MM.1S (cell line): ENCODE results near the gene MEPE.

Experiments
- DNase-seq: peaks from one replicate; pipeline ENCODE4 v3.0.0-alpha.2; 2015
- H2AFZ ChIP-seq: fragments of 300-600 bp; sonication (generic); 2 replicates; pipeline ENCODE4 v1.6.0; 2016; ENCODE audit warnings: antibody characterized with exemption, low read length
- H3F3A ChIP-seq: fragments of 300-600 bp; sonication (generic); 2 replicates; pipeline ENCODE4 v1.6.1; 2016; ENCODE audit warnings: mild to moderate bottlenecking, antibody characterized with exemption, low read length, moderate library complexity, mixed read lengths; ENCODE audit not compliant: insufficient read depth
- H3K27ac ChIP-seq: fragments of 300-600 bp; sonication (generic); 2 replicates; pipeline ENCODE4 v1.5.1; 2016; ENCODE audit warnings: mild to moderate bottlenecking, low read length
- H3K27me3 ChIP-seq: fragments of 300-600 bp; sonication (generic); replicated peaks from 2 replicates; pipeline ENCODE4 v1.6.0; 2016; ENCODE audit warnings: low read length; ENCODE audit not compliant: insufficient read depth
- H3K36me3 ChIP-seq: fragments of 300-600 bp; sonication (generic); replicated peaks from 2 replicates; pipeline ENCODE4 v1.6.1; 2016; ENCODE audit warnings: mild to moderate bottlenecking, low read length, mixed read lengths; ENCODE audit not compliant: insufficient read depth
- H3K4me1 ChIP-seq: fragments of 300-600 bp; sonication (generic); 2 replicates; pipeline ENCODE4 v1.6.1; 2016; ENCODE audit warnings: low read length, mixed read lengths
- H3K4me2 ChIP-seq: fragments of 300-600 bp; sonication (generic); 2 replicates; pipeline ENCODE4 v1.6.0; 2016; ENCODE audit warnings: low read depth, low read length
- H3K4me3 ChIP-seq: fragments of 300-600 bp; sonication (generic); 2 replicates; pipeline ENCODE4 v1.5.1; 2016; ENCODE audit warnings: low read length, mixed read lengths
- H3K79me2 ChIP-seq: fragments of 300-600 bp; sonication (generic); 2 replicates; pipeline ENCODE4 v1.6.1; 2016; ENCODE audit warnings: mixed run types, low read length, mixed read lengths
- H3K9ac ChIP-seq: fragments of 300-600 bp; sonication (generic); 2 replicates; pipeline ENCODE4 v1.6.1; 2016; ENCODE audit warnings: low read length, mixed read lengths
- H3K9me2 ChIP-seq: fragments of 300-600 bp; sonication (generic); replicated peaks from 2 replicates; pipeline ENCODE4 v1.6.1; 2016; ENCODE audit warnings: mild to moderate bottlenecking, low read length, mixed read lengths; ENCODE audit not compliant: insufficient read depth
- H3K9me3 ChIP-seq: fragments of 300-600 bp; sonication (generic); replicated peaks from 2 replicates; pipeline ENCODE4 v1.6.1; 2016; ENCODE audit warnings: mild to moderate bottlenecking, low read length, mixed read lengths; ENCODE audit not compliant: insufficient read depth
- H4K20me1 ChIP-seq: fragments of 300-600 bp; sonication (generic); 2 replicates; pipeline ENCODE4 v1.6.1; 2016; ENCODE audit warnings: mild to moderate bottlenecking, low read length, moderate library complexity, mixed read lengths; ENCODE audit not compliant: insufficient read depth
- CTCF ChIP-seq: fragments of 300-600 bp; sonication (generic); IDR thresholded peaks from 2 replicates; pipeline ENCODE4 v1.5.1; 2016; ENCODE audit warnings: antibody characterized with exemption, low read length, mixed read lengths
- EZH2 ChIP-seq: fragments of 300-600 bp; sonication (generic); optimal IDR thresholded peaks from 2 replicates; pipeline ENCODE3; 2017; ENCODE audit warnings: low read depth, mild to moderate bottlenecking, antibody characterized with exemption, low read length, mixed read lengths
- EZH2phosphoT487 ChIP-seq: fragments of 300-600 bp; sonication (generic); IDR thresholded peaks from 2 replicates; pipeline ENCODE4 v1.6.1; 2018; ENCODE audit warnings: antibody characterized with exemption, low read length

Gene MEPE

GRCh38 chr4:87838890-87839591 is 6.3 kb downstream of the MEPE start:
- H3K27ac ChIP-seq, result no peak overlapping the region
- DNase-seq, result peak; percentile 29
- no peak overlapping the region for H2AFZ ChIP-seq

GRCh38 chr4:87839592-87839946 is 6.8 kb downstream of the MEPE start:
- H3K4me1 ChIP-seq, result peaks cover 12% of the 10 kb centered on the region
- no peaks in the 10 kb centered on the region for H3K79me2 ChIP-seq
- no peaks in the 10 kb centered on the region for H3K9me3 ChIP-seq
- H3K9ac ChIP-seq, result no peak overlapping the region
- no peaks in the 10 kb centered on the region for H4K20me1 ChIP-seq
- DNase-seq, result no peak
- H2AFZ ChIP-seq, result no peak overlapping the region
- peaks cover 11% of the 10 kb centered on the region for H3F3A ChIP-seq
- TF ChIP-seq CTCF (no peak), EZH2phosphoT487 (no peak), EZH2 (no peak)
- H3K4me2 ChIP-seq, result no peak overlapping the region
- no peaks in the 10 kb centered on the region for H3K36me3 ChIP-seq
- H3K9me2 ChIP-seq, result no peaks in the 10 kb centered on the region
- no peak overlapping the region for H3K27ac ChIP-seq
- no peak overlapping the region for H3K4me3 ChIP-seq
- no peaks in the 10 kb centered on the region for H3K27me3 ChIP-seq

More at GRCh38 chr4:87838890-87839591, 6.3 kb downstream of the MEPE start:
- H3K9ac ChIP-seq, result no peak overlapping the region
- H3K79me2 ChIP-seq, result no peaks in the 10 kb centered on the region
- H3K9me3 ChIP-seq, result no peaks in the 10 kb centered on the region
- H3K27me3 ChIP-seq, result no peaks in the 10 kb centered on the region
- H3K4me3 ChIP-seq, result no peak overlapping the region
- TF ChIP-seq CTCF (peak; percentile 79), EZH2 (no peak)
- H3F3A ChIP-seq, result peaks cover 8% of the 10 kb centered on the region
- H3K4me1 ChIP-seq, result peaks cover 7% of the 10 kb centered on the region
- H3K4me2 ChIP-seq, result no peak overlapping the region
- H3K36me3 ChIP-seq, result no peaks in the 10 kb centered on the region
- no peaks in the 10 kb centered on the region for H4K20me1 ChIP-seq
- H3K9me2 ChIP-seq, result no peaks in the 10 kb centered on the region

- H3K4me1 ChIP-seq, result peaks cover 13% of the 10 kb centered on the region
- DNase-seq, result no peak
- H3K27me3 ChIP-seq, result no peaks in the 10 kb centered on the region
- H4K20me1 ChIP-seq, result no peaks in the 10 kb centered on the region
- peaks cover 11% of the 10 kb centered on the region for H3F3A ChIP-seq
- no peaks in the 10 kb centered on the region for H3K36me3 ChIP-seq
- H3K9me2 ChIP-seq, result no peaks in the 10 kb centered on the region
- H3K4me3 ChIP-seq, result no peak overlapping the region
- H3K4me2 ChIP-seq, result no peak overlapping the region
- H3K79me2 ChIP-seq, result no peaks in the 10 kb centered on the region
- no peak overlapping the region for H2AFZ ChIP-seq
- H3K9me3 ChIP-seq, result no peaks in the 10 kb centered on the region
- TF ChIP-seq EZH2 (no peak), EZH2phosphoT487 (no peak), CTCF (no peak)
- H3K9ac ChIP-seq, result no peak overlapping the region
- H3K27ac ChIP-seq, result no peak overlapping the region
Observed at GRCh38 chr4:87840149-87840548, 7.4 kb downstream of the MEPE start.
